ENCODE measurements around the gene NEK8.
A peak's percentile ranks its signal among the peaks of the same experiment; 100 is the strongest.
"Not testable (repeated sequence)": the region's sequence is repeated elsewhere in the genome, so short reads cannot be mapped to it uniquely, and the experiment has no call there.

NEK8 gene

GRCh38 chr17:28763804-28764266 lies 35.2 kb downstream of the NEK8 start:
- peak; percentile 59 for DNase-seq (ENCODE audit: low read depth)

DNA sequence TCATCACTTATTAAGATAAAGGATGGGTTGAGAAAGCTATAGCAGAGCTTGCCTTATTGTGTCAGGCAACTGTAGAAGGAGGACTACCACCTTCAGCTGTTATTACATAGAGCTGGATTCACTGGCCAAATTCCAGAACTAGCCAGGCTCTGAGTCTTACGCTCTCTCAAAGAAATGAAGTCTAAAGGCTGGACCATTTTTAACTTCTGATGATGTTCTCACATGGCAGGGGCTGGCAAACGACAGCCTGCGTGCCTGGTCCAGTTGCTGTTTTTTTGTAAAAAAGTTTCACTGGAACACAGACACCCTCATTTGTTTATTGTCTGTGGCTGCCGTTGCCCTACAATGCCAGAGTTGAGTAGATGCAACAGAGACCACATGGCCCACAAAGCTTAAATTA lies 36.5 kb downstream of the NEK8 start:
- DNase-seq (ENCODE audit: low read depth) = no peak

GRCh38 chr17:28773736-28774135 lies 45.1 kb downstream of the NEK8 start:
- DNase-seq (ENCODE audit: low read depth) = no peak

GRCh38 chr17:28774206-28774605 lies 45.6 kb downstream of the NEK8 start:
- DNase-seq (ENCODE audit: low read depth) = no peak

- DNase-seq (ENCODE audit: low read depth) = no peak
These were observed 48.6 kb downstream of the NEK8 start for GRCh38 chr17:28777178-28777577.

DNA sequence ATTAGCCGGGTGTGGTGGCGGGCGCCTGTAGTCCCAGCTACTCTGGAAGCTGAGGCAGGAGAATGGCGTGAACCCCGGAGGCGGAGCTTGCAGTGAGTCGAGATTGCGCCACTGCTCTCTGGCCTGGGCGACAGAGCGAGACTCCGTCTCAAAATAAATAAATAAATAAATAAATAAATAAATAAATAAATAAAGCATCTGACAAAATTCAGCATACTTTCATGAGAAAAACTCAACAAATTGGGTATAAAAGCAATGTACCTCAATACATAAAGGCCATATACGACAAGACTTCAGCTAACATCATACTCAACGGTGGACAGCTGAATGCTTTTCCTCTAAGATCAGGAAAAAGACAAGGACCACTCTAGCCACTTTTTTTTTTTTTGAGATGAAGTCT lies 51.0 kb downstream of the NEK8 start:
- not testable (repeated sequence) for DNase-seq (ENCODE audit: low read depth)

- DNase-seq (ENCODE audit: low read depth) = no peak
These were observed 54.6 kb downstream of the NEK8 start for GRCh38 chr17:28783161-28783560.

DNA sequence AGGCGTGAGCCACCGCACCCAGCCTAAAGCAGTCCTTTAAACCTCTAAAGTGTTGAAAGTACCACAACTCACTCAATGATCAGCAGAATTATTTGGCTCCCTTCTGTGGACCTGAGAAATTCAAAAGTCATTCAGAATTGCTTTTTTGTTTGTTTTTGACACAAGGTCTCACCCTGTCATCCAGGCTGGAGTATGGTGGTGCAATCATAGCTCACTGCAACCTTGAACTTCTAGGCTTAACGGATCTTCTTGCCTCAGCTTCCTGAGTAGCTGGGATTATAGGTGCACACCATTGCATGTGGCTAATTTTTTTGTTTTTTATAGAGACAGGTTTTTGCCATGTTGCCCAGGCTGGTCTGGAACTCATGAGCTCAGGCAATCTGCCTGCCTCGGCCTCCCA lies 59.5 kb downstream of the NEK8 start:
- DNase-seq (ENCODE audit: low read depth) = no peak

Measured in stimulated activated CD8-positive, alpha-beta memory T cell treated with anti-CD3 and anti-CD28 coated beads, Interleukin-7, amount 100 ng/mL, for 24 hours (primary cell).